Stimulated activated CD4-positive, alpha-beta T cell treated with anti-CD3 and anti-CD28 coated beads, Interleukin-1b, Interleukin-23, amount 100 ng/mL, for 4 hours (primary cell): ENCODE data around the gene MAP3K5.

ENCODE experiments used
- DNase-seq, 2 donors: peaks; one replicate each; pipeline ENCODE4 v3.0.0-alpha.2; 2020; ENCODE audit warnings: low read depth in 2 of 2

Gene MAP3K5

DNA sequence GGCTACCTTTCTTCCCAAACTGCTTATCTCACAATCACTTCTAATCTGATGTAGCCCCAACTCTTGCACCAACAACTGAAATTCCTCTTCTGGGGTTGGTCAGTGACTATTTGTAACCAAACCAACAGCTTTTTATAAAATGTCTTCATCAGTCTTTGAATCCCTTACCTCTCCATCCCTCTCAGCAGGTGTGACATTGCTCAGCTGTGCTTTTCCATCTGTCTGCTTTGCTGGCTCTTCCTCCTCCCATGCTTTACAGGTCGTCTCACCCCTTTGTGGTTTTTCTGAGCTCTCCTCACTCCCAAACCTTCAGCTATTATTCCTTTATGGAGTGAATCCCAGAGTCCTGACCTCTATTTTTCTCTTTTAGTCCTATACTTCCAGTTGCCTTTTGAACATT lies 248.0 kb downstream of the MAP3K5 start:
- DNase-seq: no peak

GRCh38 chr6:136541395-136541794 lies 250.9 kb downstream of the MAP3K5 start:
- no peak for DNase-seq

DNA sequence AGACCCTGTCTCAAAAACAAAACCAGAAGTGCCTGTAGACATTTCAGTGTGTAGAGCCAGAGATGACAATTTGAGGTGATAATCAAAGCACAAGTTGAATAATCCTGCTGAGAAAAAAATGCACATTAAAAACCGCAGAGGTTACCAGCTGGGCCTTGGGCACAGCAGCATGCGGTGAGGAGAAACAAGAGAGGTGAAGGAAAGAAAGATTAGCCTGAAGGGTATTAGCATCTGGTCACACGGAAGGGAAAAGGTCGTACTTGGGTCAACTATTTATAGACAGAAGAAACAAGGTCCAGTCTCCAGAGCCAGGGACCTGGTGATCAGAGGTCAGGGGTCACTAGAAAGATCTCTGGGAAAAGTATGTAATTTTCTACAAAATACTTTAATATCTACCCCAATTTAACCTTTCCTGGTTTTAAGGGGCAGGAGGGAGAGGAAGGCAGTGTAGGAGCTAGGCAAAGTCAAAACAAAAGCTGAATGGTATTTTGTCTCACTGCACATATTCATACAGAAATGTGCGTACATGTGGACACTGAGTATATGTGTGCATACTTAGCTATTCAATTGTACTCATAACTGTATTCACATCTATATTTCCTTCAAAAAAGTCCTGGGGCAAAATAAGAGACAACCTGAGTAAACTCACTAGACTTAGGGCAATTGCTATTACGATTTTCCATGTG lies 252.2 kb downstream of the MAP3K5 start:
- DNase-seq: no peak

DNA sequence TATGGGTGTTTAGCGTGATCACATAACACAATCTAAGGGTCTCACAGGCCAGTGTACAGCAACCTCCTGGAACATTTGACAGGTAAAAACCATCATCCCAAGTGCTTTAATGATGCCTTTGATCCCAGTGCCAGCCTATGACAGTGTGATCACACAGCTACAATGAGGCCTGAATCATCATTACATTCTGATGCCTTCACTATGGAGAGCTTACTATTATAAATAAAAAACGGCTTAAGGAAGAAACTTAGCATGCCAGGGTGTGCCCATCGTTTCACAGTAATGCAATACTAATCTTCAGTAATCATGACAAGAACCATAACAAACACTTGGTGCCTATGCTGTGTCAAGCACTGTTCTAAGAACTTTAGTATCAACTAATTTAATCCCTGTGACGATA lies 253.4 kb downstream of the MAP3K5 start:
- no peak for DNase-seq

DNA sequence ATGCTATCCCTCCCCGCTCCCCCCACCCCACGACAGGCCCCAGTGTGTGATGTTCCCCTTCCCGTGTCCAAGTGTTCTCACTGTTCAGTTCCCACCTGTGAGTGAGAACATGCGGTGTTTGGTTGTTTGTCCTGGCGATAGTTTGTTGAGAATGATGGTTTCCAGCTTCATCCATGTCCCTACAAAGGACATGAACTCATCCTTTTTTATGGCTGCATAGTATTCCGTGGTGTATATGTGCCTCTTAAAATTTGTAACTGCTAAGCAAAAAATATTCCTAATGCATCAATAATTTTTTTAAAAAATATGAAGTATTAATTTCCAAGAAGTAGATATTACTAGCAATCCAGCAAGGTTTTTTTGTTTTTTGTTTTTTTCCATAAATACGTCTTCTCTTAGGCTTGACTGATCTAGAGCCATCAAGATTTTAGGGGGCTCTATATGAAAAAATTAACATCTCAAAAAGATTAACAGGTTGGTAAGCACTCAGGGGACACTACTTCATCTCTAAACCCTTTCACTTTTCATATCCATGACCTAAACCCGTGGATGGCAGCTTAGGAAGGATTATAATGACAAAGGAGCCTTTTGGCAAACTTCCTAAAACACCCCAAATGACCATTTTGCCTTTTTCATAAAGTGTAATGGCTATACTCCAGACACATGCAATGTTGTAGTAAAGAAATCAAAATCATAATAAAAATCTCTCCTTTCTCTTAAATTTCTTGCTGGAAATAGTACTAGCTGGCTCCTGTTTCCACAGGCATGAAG lies 256.2 kb downstream of the MAP3K5 start:
- no peak for DNase-seq

GRCh38 chr6:136535017-136535765 lies 257.1 kb downstream of the MAP3K5 start:
- DNase-seq: no peak

DNA sequence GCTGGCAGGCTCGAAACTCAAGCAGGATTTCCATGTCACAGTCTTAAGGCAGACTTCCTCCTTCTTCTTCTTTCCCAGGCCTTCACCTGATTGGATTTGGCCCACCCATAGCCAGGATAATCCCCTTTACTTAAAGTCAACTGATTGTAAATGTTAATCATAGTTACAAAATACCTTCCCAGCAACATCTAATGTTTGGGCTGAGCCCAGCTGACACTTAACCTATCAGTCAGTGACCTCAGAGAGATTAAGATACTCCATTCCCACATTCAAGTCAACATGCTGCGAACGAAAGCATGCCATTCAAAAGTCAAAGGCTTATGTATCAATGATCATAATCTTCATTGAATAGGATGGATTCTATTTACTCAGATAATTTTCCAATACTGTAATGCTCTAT lies 258.0 kb downstream of the MAP3K5 start:
- no peak for DNase-seq

DNA sequence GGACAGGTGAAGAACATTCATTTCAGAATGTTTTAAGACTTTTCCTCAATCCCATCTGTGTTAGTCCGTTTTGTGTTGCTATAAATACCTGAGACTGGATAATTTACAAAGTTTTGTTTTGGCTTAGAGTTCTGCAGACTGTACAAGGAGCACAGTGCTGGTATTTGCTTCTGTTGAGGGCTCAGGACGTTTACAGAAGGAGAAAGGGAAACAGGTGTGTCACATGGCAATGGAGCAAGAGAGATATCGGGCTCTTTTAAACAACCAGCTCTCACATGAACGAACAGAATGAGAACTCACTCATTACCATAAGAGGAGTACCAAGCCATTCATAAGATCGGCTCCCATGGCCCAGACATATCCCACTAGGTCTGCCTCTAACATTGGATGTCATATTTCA lies 258.8 kb downstream of the MAP3K5 start:
- DNase-seq: no peak

- no peak for DNase-seq
These were observed 260.2 kb downstream of the MAP3K5 start for GRCh38 chr6:136532030-136532429.

GRCh38 chr6:136529710-136530109 lies 262.6 kb downstream of the MAP3K5 start:
- DNase-seq: no peak

DNA sequence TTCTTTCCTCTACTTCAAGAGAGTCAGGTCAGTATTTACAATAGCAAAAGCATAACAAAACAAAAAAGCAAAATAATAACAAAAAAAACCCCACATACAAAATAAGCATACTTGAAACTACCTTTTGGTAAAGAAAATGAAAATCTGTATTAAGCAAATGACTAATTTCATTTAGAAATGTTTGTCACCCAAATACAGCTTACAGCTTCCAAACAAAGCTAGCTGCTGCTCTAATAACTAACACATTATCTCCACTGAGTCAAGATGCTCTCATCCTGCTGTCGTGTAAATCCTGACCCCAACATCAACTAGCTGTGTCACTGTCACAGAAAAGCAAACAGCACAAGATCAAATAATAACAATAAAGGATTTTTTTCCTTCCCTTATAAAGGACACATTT lies 263.8 kb downstream of the MAP3K5 start:
- no peak for DNase-seq

- DNase-seq: no peak
These were observed 264.4 kb downstream of the MAP3K5 start for GRCh38 chr6:136527831-136528230.

- no peak for DNase-seq
These were observed 265.3 kb downstream of the MAP3K5 start for GRCh38 chr6:136526937-136527336.

GRCh38 chr6:136526196-136526930 lies 265.9 kb downstream of the MAP3K5 start:
- no peak for DNase-seq

- DNase-seq: no peak
These were observed 266.6 kb downstream of the MAP3K5 start for GRCh38 chr6:136525586-136526195.

DNA sequence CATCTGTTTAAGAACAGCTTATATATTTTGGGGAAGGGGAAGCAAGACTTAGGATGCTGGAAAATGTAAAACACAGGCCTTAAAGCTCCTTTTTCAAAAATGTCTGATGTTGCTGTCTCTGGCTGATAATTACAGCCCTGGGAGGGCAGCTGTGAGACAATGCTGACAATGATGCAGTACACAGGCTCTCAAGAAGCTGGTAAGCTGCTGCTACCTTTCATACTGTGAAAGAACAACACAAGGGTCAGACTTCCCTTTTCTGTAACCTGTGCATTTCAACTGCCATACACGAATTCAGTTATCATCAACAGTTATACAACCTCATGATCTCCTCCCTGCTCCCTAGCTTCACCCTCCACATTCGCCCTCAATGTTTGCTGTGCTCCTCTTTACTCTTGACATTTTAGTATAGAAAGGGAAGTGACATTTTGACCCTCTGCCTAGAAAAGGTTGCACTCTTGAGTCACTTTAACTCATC lies 267.3 kb downstream of the MAP3K5 start:
- DNase-seq: no peak

- no peak for DNase-seq
These were observed 267.8 kb downstream of the MAP3K5 start for GRCh38 chr6:136524339-136524935.

GRCh38 chr6:136523196-136523595 lies 269.1 kb downstream of the MAP3K5 start:
- DNase-seq: no peak

DNA sequence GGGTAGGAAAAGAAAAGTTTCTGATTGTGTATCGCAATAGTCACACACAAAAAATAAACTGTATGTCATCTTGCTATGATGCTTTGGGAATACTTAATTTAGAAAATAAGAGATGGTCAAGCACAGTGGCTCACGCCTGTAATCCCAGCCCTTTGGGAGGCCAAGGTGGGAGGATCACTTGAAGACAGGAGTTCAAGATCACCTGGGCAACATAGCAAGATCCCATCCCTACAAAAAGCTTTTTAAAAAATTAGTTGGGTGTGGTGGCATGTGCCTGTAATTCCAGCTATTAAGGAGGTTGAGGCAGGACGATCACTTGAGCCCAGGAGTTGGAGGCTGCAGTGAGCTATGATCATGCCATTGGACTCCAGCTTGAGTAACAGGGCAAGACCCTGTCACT lies 269.6 kb downstream of the MAP3K5 start:
- no peak for DNase-seq

DNA sequence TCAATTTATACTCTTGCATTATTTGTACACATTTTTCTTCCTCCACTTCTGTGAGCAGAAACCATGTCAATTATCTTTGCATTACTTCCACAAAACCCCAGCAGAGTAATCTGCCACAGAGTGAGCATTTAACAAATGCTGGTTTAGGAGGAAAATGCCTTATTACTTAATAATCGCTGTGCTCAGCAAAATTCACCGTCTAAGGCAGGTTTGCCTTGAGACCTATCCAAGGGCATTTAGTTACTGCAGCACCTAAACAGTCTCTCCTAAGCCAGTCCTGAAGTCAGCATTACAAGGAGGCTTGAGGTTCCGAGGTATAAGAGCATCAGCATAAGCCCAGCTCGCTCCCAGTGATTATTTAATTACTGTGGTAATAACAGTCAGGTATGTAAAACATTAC lies 270.4 kb downstream of the MAP3K5 start:
- no peak for DNase-seq

DNA sequence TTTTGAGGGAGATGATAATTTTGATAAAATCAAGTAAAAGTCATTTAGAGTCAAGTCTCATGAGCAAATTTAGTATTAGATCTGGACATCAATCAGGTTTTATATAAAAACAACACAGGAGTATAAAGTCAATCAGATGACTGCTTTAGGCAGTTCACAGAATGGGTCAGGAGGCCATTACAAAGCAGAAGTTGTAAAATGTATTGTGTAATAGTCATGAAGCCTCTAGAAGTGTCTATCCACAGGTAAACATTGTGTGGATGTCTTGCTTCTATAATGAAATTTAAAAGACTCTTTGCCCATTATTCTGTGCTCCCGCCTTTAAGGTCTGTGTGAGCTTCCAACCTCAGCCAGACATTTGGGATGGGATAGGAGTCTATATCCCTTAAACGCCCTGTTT lies 270.9 kb downstream of the MAP3K5 start:
- DNase-seq: no peak
